Endothelial cell of umbilical vein (primary cell): ENCODE measurements around the gene DOCK4. TPM values are rescaled to one million over a fixed set of nuclear protein-coding genes. Genes with fewer than 3 reads are reported as not detected.

Source experiments
- BruUV-seq: library from RNA; stranded (reverse); fragments of 400-500 nt; replicated peaks from 2 replicates; lab custom pipeline; 2021; lab: Mats Ljungman, UMichigan
- CTCF ChIA-PET: fragments of 300-600, 350-600 bp; sonication (Branson Sonifier 250); formaldehyde crosslinking; loops from one replicate; lab custom pipeline; 2021; ENCODE audit warnings: antibody characterized with exemption, inconsistent platforms; lab: Charles Lee
- POLR2A ChIA-PET: fragments of 300-600, 350-600 bp; sonication (Branson Sonifier 250); formaldehyde crosslinking; loops from one replicate; lab custom pipeline; 2021; ENCODE audit warnings: antibody characterized with exemption, inconsistent platforms; lab: Charles Lee
- DNase-seq: peaks from one replicate; pipeline ENCODE4 v3.0.0-alpha.2; 2011; ENCODE audit warnings: low read depth, low spot score
- FAIRE-seq: peaks from 2 replicates; lab custom pipeline; 2011; peaks lifted over from hg19 to GRCh38; lab: Jason Lieb, UNC
- H2AFZ ChIP-seq: 2 replicates; pipeline ENCODE4 v1.6.0; 2012; ENCODE audit warnings: low read depth, low read length, control low read depth, inconsistent platforms
- H3K27ac ChIP-seq: 2 replicates; pipeline ENCODE4 v1.5.1; 2011; ENCODE audit warnings: low read depth, mild to moderate bottlenecking, control low read depth, low read length, moderate library complexity; ENCODE audit not compliant: insufficient read depth
- H3K27me3 ChIP-seq, 2 experiments: 2 replicates each; pipeline versions ENCODE4 v1.6.0 to v1.6.1; 2011; ENCODE audit warnings: low read length in 2 of 2, mixed read lengths in 1 of 2; ENCODE audit not compliant: control insufficient read depth in 2 of 2, insufficient read depth in 2 of 2
- H3K36me3 ChIP-seq, 2 experiments: 2 replicates in 1 of 2; 3 replicates in 1 of 2; pipeline ENCODE4 v1.5.1; 2011; ENCODE audit warnings: low read length in 2 of 2, mild to moderate bottlenecking in 1 of 2, moderate library complexity in 1 of 2; ENCODE audit not compliant: control insufficient read depth in 2 of 2, insufficient read depth in 2 of 2; ENCODE audit errors: extremely low read depth in 1 of 2
- H3K4me1 ChIP-seq: 3 replicates; pipeline ENCODE4 v1.5.1; 2011; ENCODE audit warnings: mild to moderate bottlenecking, low read length; ENCODE audit not compliant: control insufficient read depth, insufficient read depth; ENCODE audit errors: extremely low read depth
- H3K4me2 ChIP-seq: 2 replicates; pipeline ENCODE4 v1.6.1; 2011; ENCODE audit warnings: low read length, control low read depth, mixed read lengths; ENCODE audit not compliant: insufficient read depth
- H3K4me3 ChIP-seq, 3 experiments: fragments of 200-600 bp in 1 of 3; sonication (generic), shearing (Covaris generic) in 1 of 3; replicated peaks in 1 of 3; 2 replicates each; pipeline ENCODE4 v1.5.1; 2011 to 2016; ENCODE audit warnings: control low read depth in 3 of 3, low read length in 3 of 3, mild to moderate bottlenecking in 2 of 3, inconsistent platforms in 1 of 3, low read depth in 1 of 3, moderate library complexity in 1 of 3; ENCODE audit not compliant: insufficient read depth in 1 of 3
- H3K79me2 ChIP-seq: 2 replicates; pipeline ENCODE4 v1.6.0; 2012; ENCODE audit warnings: low read length, inconsistent platforms; ENCODE audit not compliant: control insufficient read depth, insufficient read depth
- H3K9ac ChIP-seq: replicated peaks from 2 replicates; pipeline ENCODE3; 2011; ENCODE audit warnings: low read length, control low read depth; ENCODE audit not compliant: insufficient read depth; ENCODE audit errors: extremely low read depth
- H3K9me1 ChIP-seq: replicated peaks from 3 replicates; pipeline ENCODE4 v1.6.0; 2011; ENCODE audit warnings: mild to moderate bottlenecking, low read length; ENCODE audit not compliant: control insufficient read depth, insufficient read depth; ENCODE audit errors: extremely low read depth
- H3K9me3 ChIP-seq: replicated peaks from 2 replicates; pipeline ENCODE4 v1.5.1; 2012; ENCODE audit warnings: low read length, inconsistent platforms; ENCODE audit not compliant: control insufficient read depth, insufficient read depth
- H4K20me1 ChIP-seq: replicated peaks from 2 replicates; pipeline ENCODE3; 2011; ENCODE audit warnings: mild to moderate bottlenecking, low read length; ENCODE audit not compliant: control insufficient read depth, insufficient read depth; ENCODE audit errors: extremely low read depth
- CTCF ChIP-seq, 2 donors: IDR thresholded peaks; 1 replicate in 1 of 2; 2 replicates in 1 of 2; pipeline ENCODE4 v1.5.1; 2011; ENCODE audit warnings: low read length in 2 of 2, mild to moderate bottlenecking in 2 of 2, moderate library complexity in 2 of 2, control low read depth in 1 of 2, inconsistent platforms in 1 of 2, low read depth in 1 of 2; ENCODE audit not compliant: insufficient read depth in 1 of 2; ENCODE audit errors: extremely low read depth in 1 of 2
- EZH2 ChIP-seq: IDR thresholded peaks from 2 replicates; pipeline ENCODE4 v1.6.1; 2012; ENCODE audit warnings: borderline replicate concordance, low read depth, mild to moderate bottlenecking, moderate library complexity, low read length, inconsistent platforms; ENCODE audit not compliant: severe bottlenecking
- FOS ChIP-seq: IDR thresholded peaks from 2 replicates; pipeline ENCODE4 v1.6.1; 2011; ENCODE audit warnings: mild to moderate bottlenecking, low read length, moderate library complexity, borderline replicate concordance; ENCODE audit not compliant: insufficient read depth
- GATA2 ChIP-seq: IDR thresholded peaks from 2 replicates; pipeline ENCODE4 v1.7.0; 2011; ENCODE audit warnings: low read depth, mild to moderate bottlenecking, moderate library complexity, mixed read lengths, low read length; ENCODE audit not compliant: insufficient read length, insufficient read depth
- MYC ChIP-seq: IDR thresholded peaks from one replicate; pipeline ENCODE4 v1.6.1; 2011; ENCODE audit warnings: mild to moderate bottlenecking, low read depth, low read length
- POLR2A ChIP-seq: IDR thresholded peaks from 2 replicates; pipeline ENCODE4 v1.6.1; 2012; ENCODE audit warnings: low read depth, mild to moderate bottlenecking, control low read depth, low read length
- POLR2AphosphoS5 ChIP-seq: IDR thresholded peaks from 2 replicates; pipeline ENCODE4 v1.6.1; 2012; ENCODE audit warnings: low read depth, mild to moderate bottlenecking, control low read depth, low read length, moderate library complexity; ENCODE audit not compliant: insufficient read depth
- dilution Hi-C: fragments of 300-500 bp; cut with MboI; formaldehyde crosslinking; loops from one replicate; pipeline ENCODE4 v1.15.0; 2019; ENCODE audit warnings: low sequenced_read_pairs; ENCODE audit not compliant: extremely low pct_ligation_motif_present
- intact Hi-C: fragments of 100-400 bp; cut with micrococcal nuclease; formaldehyde crosslinking; loops from one replicate; pipeline ENCODE4 v1.10.0; 2022
- polyA plus RNA-seq, 4 experiments: library from polyadenylated mRNA; depleted of rRNA in 3 of 4; stranded (reverse) in 3 of 4; unstranded in 1 of 4; fragments of >200 nt; gene quantifications; 2 replicates each; pipeline versions ENCODE4 v1.2.1 to v1.2.3, GENCODE V29; 2011 to 2012; ENCODE audit warnings: missing spikeins in 1 of 4
- total RNA-seq: library from RNA; stranded (reverse); gene quantifications from 2 replicates; pipeline ENCODE4 v1.2.3, GENCODE V29; 2021
- TF ChIP-seq, protein P1 (sequence below): IDR thresholded peaks from 2 replicates; pipeline ENCODE4 v1.6.1; 2011; ENCODE audit not compliant: insufficient read depth, insufficient read length

The DOCK4 gene
- total and polyA plus RNA-seq, 2 donors (not counting 3 experiments of a cell fraction or from before 2014, with no cell fraction given) = 47.4 to 164 TPM

DNA sequence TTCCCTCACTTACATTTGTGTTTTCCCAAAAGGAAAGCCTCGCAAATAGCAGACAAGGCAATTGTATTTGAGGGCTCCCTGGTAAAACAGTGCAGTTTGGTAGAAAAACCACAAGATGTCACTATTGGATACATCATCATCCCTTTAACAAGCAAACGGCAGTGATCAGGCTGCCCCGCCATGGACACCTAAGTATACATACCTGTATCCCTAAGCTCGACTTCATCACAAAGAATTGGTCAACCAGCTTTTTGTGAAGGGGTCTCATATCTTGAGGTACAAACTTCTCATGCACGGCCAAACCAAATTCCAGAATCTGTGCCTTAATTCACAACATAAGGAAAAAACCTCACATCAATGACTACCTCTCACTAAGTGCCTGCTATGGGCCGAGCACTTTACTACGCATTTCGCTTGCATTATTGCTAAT, 464.4 kb downstream of the DOCK4 start:
- no TSS peak for BruUV-seq
- dilution Hi-C loops (no loop called here), intact Hi-C loops (no loop called here)
- Histone ChIP-seq H3K27ac (no peak overlapping the region), H3K9ac (no peak overlapping the region), H2AFZ (no peak overlapping the region), H3K4me3 (no peak overlapping the region), H3K36me3 (peaks cover 28 to 38% of the 10 kb centered on the region in 2 experiments), H3K4me1 (peaks cover 20% of the 10 kb centered on the region), H3K9me3 (no peaks in the 10 kb centered on the region), H3K4me2 (no peak overlapping the region), H3K79me2 (no peaks in the 10 kb centered on the region), H3K9me1 (no peaks in the 10 kb centered on the region), H4K20me1 (no peaks in the 10 kb centered on the region), H3K27me3 (no peaks in the 10 kb centered on the region)
- ChIA-PET POLR2A (no interaction called here), CTCF (interaction anchor here (1.4 kb wide), 1 partner anchor 13 kb away, joined by 5 read pairs; no protein-coding TSS in a partner anchor)
- DNase-seq (peak; percentile 69), FAIRE-seq (peak; percentile 43)
- TF ChIP-seq CTCF (IDR thresholded peaks at IDR 0.05; ENCODE audit: extremely low read depth in 1 of 2, insufficient read depth in 1 of 2, low read depth in 1 of 2, low read length in 2 of 2) (peak; percentile 42 to 57), POLR2AphosphoS5 (no peak)

- FAIRE-seq (no peak), DNase-seq (no peak)
- Histone ChIP-seq H3K9me1 (no peaks in the 10 kb centered on the region), H4K20me1 (no peaks in the 10 kb centered on the region), H3K4me1 (peaks cover 26% of the 10 kb centered on the region), H3K36me3 (peaks cover 25 to 31% of the 10 kb centered on the region in 2 experiments), H2AFZ (no peak overlapping the region), H3K9me3 (no peaks in the 10 kb centered on the region), H3K27ac (no peak overlapping the region), H3K4me3 (no peak overlapping the region), H3K4me2 (no peak overlapping the region), H3K9ac (no peak overlapping the region), H3K79me2 (no peaks in the 10 kb centered on the region), H3K27me3 (no peaks in the 10 kb centered on the region)
- dilution Hi-C loops (no loop called here), intact Hi-C loops (no loop called here)
- TF ChIP-seq EZH2 = no peak
- no peak for TF ChIP-seq CTCF (IDR thresholded peaks at IDR 0.05; ENCODE audit: extremely low read depth in 1 of 2, insufficient read depth in 1 of 2, low read depth in 1 of 2, low read length in 2 of 2)
- no peak for TF ChIP-seq FOS
- TF ChIP-seq POLR2AphosphoS5 = no peak
- TF ChIP-seq, protein P1, sequence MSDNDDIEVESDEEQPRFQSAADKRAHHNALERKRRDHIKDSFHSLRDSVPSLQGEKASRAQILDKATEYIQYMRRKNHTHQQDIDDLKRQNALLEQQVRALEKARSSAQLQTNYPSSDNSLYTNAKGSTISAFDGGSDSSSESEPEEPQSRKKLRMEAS = no peak
- no peak for TF ChIP-seq POLR2A
- TF ChIP-seq GATA2 = no peak
- TF ChIP-seq MYC = no peak
- CTCF ChIA-PET = interaction anchor here (1.0 kb wide), 1 partner anchor 755 kb away, joined by 4 read pairs; no protein-coding TSS in a partner anchor
- POLR2A ChIA-PET = no interaction called here
- BruUV-seq = no TSS peak
Measured at GRCh38 chr7:111740942-111741341, 465.3 kb downstream of the DOCK4 start.
